Measurements from ENCODE around the gene NACAD.

DNA sequence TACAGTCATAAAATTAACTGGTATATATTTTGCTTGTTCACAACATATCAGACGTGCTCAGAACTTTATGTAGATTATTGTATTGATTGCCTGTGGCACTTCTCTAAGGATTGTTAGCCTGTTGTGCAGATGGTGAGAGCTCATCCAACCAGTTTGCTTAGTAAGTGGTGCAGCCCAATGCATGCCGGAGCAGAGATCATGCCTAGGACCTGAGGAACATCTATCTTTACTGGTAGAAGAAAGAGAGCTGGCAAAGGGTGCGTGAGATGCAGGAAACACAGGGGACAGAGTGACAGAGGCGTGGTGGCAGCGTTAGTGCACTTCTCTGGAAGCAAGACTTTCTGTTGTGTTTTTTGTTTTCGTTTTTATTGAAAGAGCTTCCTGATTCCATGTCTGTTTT is 52.9 kb downstream of the NACAD start:
- no peak for TF ChIP-seq CTCF (IDR thresholded peaks at IDR 0.05)
- TF ChIP-seq POLR2A (IDR thresholded peaks at IDR 0.05), result no peak

All from Peyer's patch (tissue), 4 donors.